SK-N-SH treated with all-trans-retinoic acid at 6 μM for 48 hours (cell line): ENCODE results near the gene PROCA1.

Experiments
- ARNTL ChIP-seq: fragments of 450-650 bp; formaldehyde crosslinking; IDR thresholded peaks from 2 replicates; pipeline ENCODE4 v1.5.0; 2020; ENCODE audit warnings: low read depth, mild to moderate bottlenecking, moderate library complexity, borderline replicate concordance
- CSDC2 ChIP-seq: fragments of 250-450 bp; sonication (Bioruptor Pico); IDR thresholded peaks from 2 replicates; pipeline ENCODE4 v1.5.0; 2020; ENCODE audit warnings: mild to moderate bottlenecking, moderate library complexity
- ESRRG ChIP-seq: fragments of 250-450 bp; sonication (Bioruptor Pico); IDR thresholded peaks from 2 replicates; pipeline ENCODE4 v1.6.1; 2021; ENCODE audit warnings: mild to moderate bottlenecking
- GLIS3 ChIP-seq: fragments of 250-450 bp; sonication (Bioruptor Pico); IDR thresholded peaks from 2 replicates; pipeline ENCODE4 v1.5.0; 2020; ENCODE audit warnings: mild to moderate bottlenecking, moderate library complexity
- ISL1 ChIP-seq: fragments of 250-450 bp; sonication (Bioruptor Pico); IDR thresholded peaks from 2 replicates; pipeline ENCODE4 v2.1.2; 2022; ENCODE audit warnings: mild to moderate bottlenecking, moderate library complexity
- OSR1 ChIP-seq: fragments of 250-450 bp; sonication (Bioruptor Pico); IDR thresholded peaks from 2 replicates; pipeline ENCODE4 v1.8.0; 2022; ENCODE audit warnings: moderate library complexity, mild to moderate bottlenecking, inconsistent platforms
- POU6F1 ChIP-seq: fragments of 250-450 bp; sonication (Bioruptor Pico); IDR thresholded peaks from 2 replicates; pipeline ENCODE4 v1.8.0; 2021; ENCODE audit warnings: low read depth, mild to moderate bottlenecking, moderate library complexity, borderline replicate concordance
- RARB ChIP-seq: fragments of 250-450 bp; sonication (Bioruptor Pico); IDR thresholded peaks from 2 replicates; pipeline ENCODE4 v1.8.0; 2021; ENCODE audit warnings: mild to moderate bottlenecking, moderate library complexity
- ZFP30 ChIP-seq: fragments of 450-650 bp; formaldehyde crosslinking; IDR thresholded peaks from 2 replicates; pipeline ENCODE4 v1.5.0; 2022; ENCODE audit warnings: mild to moderate bottlenecking, moderate library complexity
- ZNF565 ChIP-seq: fragments of 450-650 bp; formaldehyde crosslinking; conservative IDR thresholded peaks from 2 replicates; pipeline ENCODE4 v1.5.0; 2020; ENCODE audit warnings: low read depth, mild to moderate bottlenecking, moderate library complexity
- ZNF8 ChIP-seq: fragments of 450-650 bp; formaldehyde crosslinking; IDR thresholded peaks from 2 replicates; pipeline ENCODE4 v1.5.0; 2020; ENCODE audit warnings: mild to moderate bottlenecking, moderate library complexity
- TF ChIP-seq, protein P1 (sequence below): fragments of 250-450 bp; sonication (Bioruptor Pico); IDR thresholded peaks from 2 replicates; pipeline ENCODE4 v1.8.0; 2020; ENCODE audit warnings: mild to moderate bottlenecking, moderate library complexity, borderline replicate concordance
- TF ChIP-seq, protein P2 (sequence below): fragments of 250-450 bp; sonication (Bioruptor Pico); IDR thresholded peaks from 2 replicates; pipeline ENCODE4 v1.5.1; 2020; ENCODE audit warnings: low read depth, mild to moderate bottlenecking, moderate library complexity
- TF ChIP-seq, protein P3 (sequence below): fragments of 250-450 bp; sonication (Bioruptor Pico); IDR thresholded peaks from 2 replicates; pipeline ENCODE4 v1.5.0; 2020; ENCODE audit warnings: mild to moderate bottlenecking, moderate library complexity

DNA sequence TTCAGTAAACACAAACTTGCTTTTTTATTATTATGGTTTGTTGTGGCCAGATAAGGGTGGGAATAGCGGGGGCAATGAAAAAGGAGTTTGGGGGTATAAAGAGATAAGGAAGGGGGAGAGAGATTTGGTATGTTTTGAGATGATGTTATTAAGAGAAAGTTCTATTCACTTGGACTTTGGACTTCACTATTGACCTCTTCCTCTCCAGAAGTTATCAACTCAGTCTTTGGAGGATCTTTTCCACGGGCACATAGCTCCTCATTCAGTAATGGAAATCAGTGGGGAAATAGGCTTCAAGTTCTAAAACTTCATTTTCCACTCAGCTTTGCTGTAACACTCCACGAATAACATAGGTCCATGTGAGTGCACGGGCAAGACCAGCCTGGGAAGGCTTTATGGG, 23.2 kb downstream of the PROCA1 start:
- TF ChIP-seq ZNF8 (CRISPR knock-in tag) (no peak), GLIS3 (no peak), ZNF565 (CRISPR knock-in tag) (no peak), ARNTL (no peak), POU6F1 (no peak), ZFP30 (CRISPR knock-in tag) (no peak), OSR1 (CRISPR knock-in tag) (no peak), RARB (no peak), ESRRG (CRISPR knock-in tag) (no peak), ISL1 (CRISPR knock-in tag) (no peak), CSDC2 (no peak)
- TF ChIP-seq, protein P1, sequence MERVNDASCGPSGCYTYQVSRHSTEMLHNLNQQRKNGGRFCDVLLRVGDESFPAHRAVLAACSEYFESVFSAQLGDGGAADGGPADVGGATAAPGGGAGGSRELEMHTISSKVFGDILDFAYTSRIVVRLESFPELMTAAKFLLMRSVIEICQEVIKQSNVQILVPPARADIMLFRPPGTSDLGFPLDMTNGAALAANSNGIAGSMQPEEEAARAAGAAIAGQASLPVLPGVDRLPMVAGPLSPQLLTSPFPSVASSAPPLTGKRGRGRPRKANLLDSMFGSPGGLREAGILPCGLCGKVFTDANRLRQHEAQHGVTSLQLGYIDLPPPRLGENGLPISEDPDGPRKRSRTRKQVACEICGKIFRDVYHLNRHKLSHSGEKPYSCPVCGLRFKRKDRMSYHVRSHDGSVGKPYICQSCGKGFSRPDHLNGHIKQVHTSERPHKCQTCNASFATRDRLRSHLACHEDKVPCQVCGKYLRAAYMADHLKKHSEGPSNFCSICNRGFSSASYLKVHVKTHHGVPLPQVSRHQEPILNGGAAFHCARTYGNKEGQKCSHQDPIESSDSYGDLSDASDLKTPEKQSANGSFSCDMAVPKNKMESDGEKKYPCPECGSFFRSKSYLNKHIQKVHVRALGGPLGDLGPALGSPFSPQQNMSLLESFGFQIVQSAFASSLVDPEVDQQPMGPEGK (CRISPR knock-in tag) = no peak
- TF ChIP-seq, protein P2, sequence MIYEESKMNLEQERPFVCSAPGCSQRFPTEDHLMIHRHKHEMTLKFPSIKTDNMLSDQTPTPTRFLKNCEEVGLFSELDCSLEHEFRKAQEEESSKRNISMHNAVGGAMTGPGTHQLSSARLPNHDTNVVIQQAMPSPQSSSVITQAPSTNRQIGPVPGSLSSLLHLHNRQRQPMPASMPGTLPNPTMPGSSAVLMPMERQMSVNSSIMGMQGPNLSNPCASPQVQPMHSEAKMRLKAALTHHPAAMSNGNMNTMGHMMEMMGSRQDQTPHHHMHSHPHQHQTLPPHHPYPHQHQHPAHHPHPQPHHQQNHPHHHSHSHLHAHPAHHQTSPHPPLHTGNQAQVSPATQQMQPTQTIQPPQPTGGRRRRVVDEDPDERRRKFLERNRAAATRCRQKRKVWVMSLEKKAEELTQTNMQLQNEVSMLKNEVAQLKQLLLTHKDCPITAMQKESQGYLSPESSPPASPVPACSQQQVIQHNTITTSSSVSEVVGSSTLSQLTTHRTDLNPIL (CRISPR knock-in tag) = no peak
- TF ChIP-seq, protein P3, sequence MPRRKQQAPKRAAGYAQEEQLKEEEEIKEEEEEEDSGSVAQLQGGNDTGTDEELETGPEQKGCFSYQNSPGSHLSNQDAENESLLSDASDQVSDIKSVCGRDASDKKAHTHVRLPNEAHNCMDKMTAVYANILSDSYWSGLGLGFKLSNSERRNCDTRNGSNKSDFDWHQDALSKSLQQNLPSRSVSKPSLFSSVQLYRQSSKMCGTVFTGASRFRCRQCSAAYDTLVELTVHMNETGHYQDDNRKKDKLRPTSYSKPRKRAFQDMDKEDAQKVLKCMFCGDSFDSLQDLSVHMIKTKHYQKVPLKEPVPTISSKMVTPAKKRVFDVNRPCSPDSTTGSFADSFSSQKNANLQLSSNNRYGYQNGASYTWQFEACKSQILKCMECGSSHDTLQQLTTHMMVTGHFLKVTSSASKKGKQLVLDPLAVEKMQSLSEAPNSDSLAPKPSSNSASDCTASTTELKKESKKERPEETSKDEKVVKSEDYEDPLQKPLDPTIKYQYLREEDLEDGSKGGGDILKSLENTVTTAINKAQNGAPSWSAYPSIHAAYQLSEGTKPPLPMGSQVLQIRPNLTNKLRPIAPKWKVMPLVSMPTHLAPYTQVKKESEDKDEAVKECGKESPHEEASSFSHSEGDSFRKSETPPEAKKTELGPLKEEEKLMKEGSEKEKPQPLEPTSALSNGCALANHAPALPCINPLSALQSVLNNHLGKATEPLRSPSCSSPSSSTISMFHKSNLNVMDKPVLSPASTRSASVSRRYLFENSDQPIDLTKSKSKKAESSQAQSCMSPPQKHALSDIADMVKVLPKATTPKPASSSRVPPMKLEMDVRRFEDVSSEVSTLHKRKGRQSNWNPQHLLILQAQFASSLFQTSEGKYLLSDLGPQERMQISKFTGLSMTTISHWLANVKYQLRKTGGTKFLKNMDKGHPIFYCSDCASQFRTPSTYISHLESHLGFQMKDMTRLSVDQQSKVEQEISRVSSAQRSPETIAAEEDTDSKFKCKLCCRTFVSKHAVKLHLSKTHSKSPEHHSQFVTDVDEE (CRISPR knock-in tag) = no peak
